ENCODE data around the gene HDAC9. TPM values are rescaled to one million over a fixed set of nuclear protein-coding genes. Genes with fewer than 3 reads are reported as not detected.

The HDAC9 gene
- total RNA-seq, 1 experiment from 2014 or later: 7.7 TPM

GRCh38 chr7:18532813-18533212 lies 37.3 kb downstream of the HDAC9 start:
- H4K91ac ChIP-seq (ENCODE audit: insufficient read length, low read depth, low read length): no peak overlapping the region
- no peak overlapping the region for H2BK15ac ChIP-seq (ENCODE audit: low read depth, low read length)
- no peak overlapping the region for H2AK5ac ChIP-seq (ENCODE audit: insufficient read length, low read length)
- no peak overlapping the region for H3K27ac Mint-ChIP-seq
- H3K27me3 ChIP-seq (ENCODE audit: insufficient read depth, low read length): no peaks in the 10 kb centered on the region
- H3K27ac ChIP-seq (ENCODE audit: insufficient read length, low read depth, low read length): no peak overlapping the region
- no peak overlapping the region for H4K8ac ChIP-seq (replicated peaks; ENCODE audit: insufficient read length, low read depth, low read length)
- no peak overlapping the region for H3K9ac ChIP-seq (ENCODE audit: extremely low read depth, insufficient read length, low read length)
- H3K4me3 Mint-ChIP-seq: no peak overlapping the region
- H4K5ac ChIP-seq (ENCODE audit: insufficient read length, low read depth, low read length): no peak overlapping the region
- H3K4me2 ChIP-seq (ENCODE audit: insufficient read depth, insufficient read length, low read length): no peak overlapping the region
- H3K23ac ChIP-seq (ENCODE audit: insufficient read length, low read depth, low read length): no peak overlapping the region
- H3K4me1 Mint-ChIP-seq: peaks cover 16 to 18% of the 10 kb centered on the region in 2 experiments
- H3K23me2 ChIP-seq (ENCODE audit: insufficient read length, low read depth, low read length, poor library complexity, severe bottlenecking): no peaks in the 10 kb centered on the region
- DNase-seq: no peak
- no CpG with 5 or more reads among the region's 2 CpGs for WGBS (ENCODE audit: extremely low coverage, insufficient read length, low lambda C conversion rate)
- no peak overlapping the region for H3T11ph ChIP-seq (ENCODE audit: low read length)
- no peak overlapping the region for H3K56ac ChIP-seq (ENCODE audit: insufficient read length, low read depth, low read length)
- no peak overlapping the region for H3K18ac ChIP-seq (ENCODE audit: insufficient read length, low read depth, low read length)
- no peaks in the 10 kb centered on the region for H3K9me3 Mint-ChIP-seq
- H3K4me1 ChIP-seq (ENCODE audit: insufficient read depth, low read length): peaks cover 2% of the 10 kb centered on the region; the same call in 1 of the 2 replicates
- no peaks in the 10 kb centered on the region for H4K20me1 ChIP-seq (ENCODE audit: control insufficient read depth, insufficient read depth, insufficient read length)
- TF ChIP-seq CTCF (conservative IDR thresholded peaks at IDR 0.05): no peak
- H2BK12ac ChIP-seq (ENCODE audit: insufficient read length, low read depth, low read length): no peak overlapping the region
- no peak overlapping the region for H2BK120ac ChIP-seq (ENCODE audit: low read depth, low read length, poor library complexity, severe bottlenecking)
- H3K14ac ChIP-seq (ENCODE audit: insufficient read depth, low read length): no peak overlapping the region
- no peaks in the 10 kb centered on the region for H3K36me3 Mint-ChIP-seq (ENCODE audit: insufficient read depth in 1 of 3, low read depth in 3 of 3)
- H2BK20ac ChIP-seq (ENCODE audit: low read depth, low read length, poor library complexity, severe bottlenecking): no peak overlapping the region
- H3K4ac ChIP-seq (ENCODE audit: low read depth, low read length): no peak overlapping the region
- H3K79me1 ChIP-seq (ENCODE audit: insufficient read depth, low read depth, low read length, poor library complexity, severe bottlenecking): no peaks in the 10 kb centered on the region
- no peaks in the 10 kb centered on the region for H3K9me3 ChIP-seq (ENCODE audit: control insufficient read depth, low read depth, low read length)
- no peak overlapping the region for H2AFZ ChIP-seq (ENCODE audit: low read length)
- no peak overlapping the region for H2BK5ac ChIP-seq (ENCODE audit: insufficient read length, low read length)
- no peaks in the 10 kb centered on the region for H3K27me3 Mint-ChIP-seq (ENCODE audit: low read depth)
- H3K79me2 ChIP-seq (ENCODE audit: insufficient read depth, low read length): no peaks in the 10 kb centered on the region

Measured in H9 (cell line).